Fibroblast of lung (primary cell): ENCODE results near the gene COMMD10.

Source experiments
- CTCF ChIP-seq, 2 donors: IDR thresholded peaks in 1 of 2; conservative IDR thresholded peaks in 1 of 2; 1 replicate in 1 of 2; 2 replicates in 1 of 2; pipeline ENCODE4 v1.5.1; 2011 to 2012; ENCODE audit warnings: low read length in 2 of 2, control low read depth in 1 of 2, inconsistent platforms in 1 of 2, low read depth in 1 of 2, mild to moderate bottlenecking in 1 of 2
- EZH2 ChIP-seq: IDR thresholded peaks from 2 replicates; pipeline ENCODE4 v1.5.1; 2012; ENCODE audit warnings: low read length, control low read depth, mild to moderate bottlenecking; ENCODE audit errors: missing control alignments

GRCh38 chr5:116088062-116088461, 3.2 kb downstream of the COMMD10 start:
- no peak for TF ChIP-seq CTCF (conservative IDR thresholded peaks at IDR 0.05 in 1 of 2, IDR thresholded peaks at IDR 0.05 in 1 of 2; ENCODE audit: low read depth in 1 of 2, low read length in 2 of 2)
- no peak for TF ChIP-seq EZH2
